Fibroblast of upper back skin (primary cell): ENCODE measurements around the gene LZTFL1.

Experiments used
- DNase-seq: peaks from one replicate; pipeline ENCODE4 v3.0.0-alpha.2; 2013

Gene LZTFL1, protein sequence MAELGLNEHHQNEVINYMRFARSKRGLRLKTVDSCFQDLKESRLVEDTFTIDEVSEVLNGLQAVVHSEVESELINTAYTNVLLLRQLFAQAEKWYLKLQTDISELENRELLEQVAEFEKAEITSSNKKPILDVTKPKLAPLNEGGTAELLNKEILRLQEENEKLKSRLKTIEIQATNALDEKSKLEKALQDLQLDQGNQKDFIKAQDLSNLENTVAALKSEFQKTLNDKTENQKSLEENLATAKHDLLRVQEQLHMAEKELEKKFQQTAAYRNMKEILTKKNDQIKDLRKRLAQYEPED

GRCh38 chr3:45841757-45842491 is at the start of gene LZTFL1:
Gene LZTFL1 (minus strand): TSS chr3:45842119. CDS start chr3:45841991, 128 bp downstream.
- DNase-seq, result peak; percentile 97

- DNase-seq, result no peak
Observed at GRCh38 chr3:45890405-45890804, 48.5 kb upstream of the LZTFL1 start.

GRCh38 chr3:45889337-45889736 is 47.4 kb upstream of the LZTFL1 start:
- DNase-seq, result no peak

DNA sequence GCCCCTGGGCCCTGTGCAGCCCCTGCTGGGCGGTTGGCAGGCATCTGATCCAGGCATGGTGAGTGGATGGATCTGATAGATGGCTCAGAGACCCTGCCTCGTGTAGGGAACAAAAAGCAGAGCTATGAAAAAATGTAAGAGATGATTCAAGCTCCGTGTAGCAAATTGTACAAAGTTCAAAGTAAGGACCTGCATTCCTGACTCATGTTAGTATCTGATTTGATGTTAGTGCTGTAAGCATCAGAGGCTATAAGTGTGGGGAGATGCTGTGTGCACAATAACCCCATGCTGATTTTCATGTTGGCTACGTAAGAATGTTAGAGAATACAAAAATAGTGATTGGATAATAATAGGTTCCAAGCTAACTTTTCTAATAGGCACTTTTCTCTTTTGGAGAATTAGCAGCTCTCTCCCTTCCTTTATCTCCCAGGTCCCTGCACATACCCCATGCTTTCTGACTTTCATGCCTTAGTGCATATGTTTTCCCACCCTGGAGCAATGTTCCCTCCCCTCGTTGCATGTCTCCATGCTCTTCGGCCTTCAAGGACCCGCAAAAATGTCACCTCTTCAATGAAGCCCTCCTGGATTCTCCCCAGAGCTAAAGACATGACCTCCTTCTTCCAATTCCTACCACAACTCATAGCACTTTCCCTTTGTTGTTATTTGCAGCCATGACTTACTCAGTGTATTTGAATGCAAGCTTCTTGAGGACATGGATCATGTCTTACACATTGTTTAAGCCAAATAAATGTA is 46.0 kb upstream of the LZTFL1 start:
- DNase-seq, result no peak

GRCh38 chr3:45887285-45887684 is 45.4 kb upstream of the LZTFL1 start:
- DNase-seq, result no peak

DNA sequence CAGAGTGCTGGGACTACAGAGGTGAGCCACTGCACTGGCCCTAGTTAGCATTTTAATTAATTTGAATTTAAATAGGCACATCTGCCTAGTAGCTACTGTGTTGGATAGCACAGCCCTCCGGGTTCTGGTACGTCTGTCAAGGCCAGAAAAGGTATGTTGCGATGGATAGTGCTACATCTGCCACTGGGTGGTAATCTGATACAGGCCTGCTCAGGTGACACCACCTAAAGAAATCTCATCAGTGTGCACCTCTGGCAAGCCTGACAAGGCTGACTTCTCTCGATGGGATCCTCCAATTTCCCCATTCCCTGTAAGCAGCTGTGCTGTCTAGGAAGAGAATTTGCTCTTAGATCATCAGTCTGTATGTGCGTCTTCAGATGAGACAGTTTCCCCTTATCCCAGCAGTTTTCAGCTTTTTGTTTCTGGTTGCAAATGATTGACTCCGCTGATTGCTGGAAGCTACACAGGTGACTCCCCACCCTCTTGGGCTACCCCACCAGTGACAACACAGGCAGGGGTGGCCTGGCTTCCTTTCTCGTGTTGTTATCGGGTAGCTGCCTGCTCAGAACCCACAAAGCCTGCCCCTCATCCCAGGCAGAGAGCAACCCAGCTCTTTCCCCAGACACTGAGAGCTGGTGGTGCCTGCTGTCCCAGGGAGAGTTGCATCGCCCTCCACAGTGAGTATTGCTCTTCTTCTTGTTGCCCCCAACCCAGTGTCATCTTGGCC is 44.2 kb upstream of the LZTFL1 start, which contains the start of gene CCR9:
TSS of gene CCR9 (plus strand) at position 565 of the 727 bp plus-strand sequence. CDS start 8,391 bp downstream, outside the sequence.
- no peak for DNase-seq

DNA sequence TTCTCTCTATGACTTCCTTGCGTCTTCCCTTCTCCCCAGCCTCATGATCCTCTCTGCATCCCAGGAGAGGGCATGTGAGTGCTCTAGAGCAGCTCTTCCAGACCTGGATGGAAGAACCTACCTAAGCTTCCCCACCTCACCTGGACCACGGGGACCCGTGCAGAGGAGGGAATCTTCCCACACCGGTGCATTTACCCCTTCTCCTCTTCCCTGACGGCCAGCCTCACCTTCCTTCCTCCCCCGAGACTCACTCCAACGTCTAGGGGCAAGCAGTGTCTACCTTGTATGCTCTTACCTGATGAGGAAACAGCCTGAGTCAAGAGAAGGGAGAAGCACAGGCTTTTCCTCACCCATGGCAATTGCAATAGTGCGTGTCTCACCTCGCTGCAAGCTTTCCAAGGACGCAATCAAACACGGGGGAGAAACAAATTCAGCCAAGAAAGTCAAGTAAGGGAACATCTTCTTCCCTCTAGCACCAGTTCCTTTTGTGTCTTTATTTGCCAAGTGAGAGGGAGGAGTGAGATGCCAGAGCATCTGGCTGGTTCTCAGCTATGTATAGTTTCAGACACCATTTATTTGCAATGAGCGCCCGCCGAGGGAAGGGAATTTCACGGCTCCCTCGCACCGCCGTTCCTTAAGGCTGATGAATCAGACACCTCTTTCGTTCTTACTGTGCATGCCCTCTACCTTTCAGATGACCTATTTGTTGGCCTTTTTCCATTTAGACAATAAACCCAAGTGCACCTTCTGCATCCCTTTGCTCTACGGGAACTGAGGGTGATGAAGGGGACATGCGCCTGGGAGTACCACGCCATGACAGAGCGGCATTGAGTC is 42.7 kb upstream of the LZTFL1 start:
- no peak for DNase-seq

DNA sequence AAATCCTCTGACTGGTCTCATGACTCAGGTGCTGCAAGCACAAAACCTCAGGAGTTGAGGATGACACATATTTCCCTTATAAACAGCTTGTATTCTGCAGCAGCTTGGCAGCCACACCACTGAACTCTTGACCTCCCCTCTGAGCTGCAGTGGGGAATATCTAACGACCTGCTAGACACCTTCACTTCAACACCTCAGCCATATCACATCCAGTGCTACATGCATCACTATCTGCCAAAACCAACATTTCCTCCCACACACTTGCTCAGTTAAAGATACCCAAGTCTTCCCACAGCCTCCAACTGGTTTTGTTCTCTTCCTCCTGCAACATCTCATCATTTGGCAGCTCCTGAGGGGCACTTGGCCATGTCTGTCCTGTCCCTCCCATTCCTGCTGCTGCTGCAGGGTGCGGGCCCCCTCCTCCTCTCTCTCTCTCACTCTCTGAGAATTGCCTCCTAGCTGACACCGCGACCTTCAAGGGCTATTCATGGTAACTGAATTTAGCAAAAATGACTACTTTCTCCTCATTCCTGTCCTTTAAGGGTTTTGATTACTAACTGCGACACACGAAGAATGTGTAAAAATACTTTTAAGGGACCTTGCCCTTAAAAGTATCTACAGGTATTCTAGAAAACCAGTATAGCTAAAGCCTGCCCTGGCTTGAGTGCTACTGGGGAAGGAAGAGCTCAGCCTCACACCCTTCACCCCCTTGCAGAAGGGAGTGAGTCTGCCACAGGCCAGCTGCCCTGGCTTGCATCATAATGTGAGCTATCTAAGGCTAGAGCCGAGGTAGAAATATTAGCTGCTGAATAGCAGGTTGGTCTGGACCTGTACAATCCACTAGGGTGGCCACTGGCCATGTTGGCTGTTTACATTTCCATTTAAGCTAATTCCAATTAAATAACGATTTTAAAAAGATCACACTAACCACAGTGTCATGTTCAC is 39.4 kb upstream of the LZTFL1 start:
- peak; percentile 3 for DNase-seq

- no peak for DNase-seq
Observed at GRCh38 chr3:45880725-45881077, 38.8 kb upstream of the LZTFL1 start.

GRCh38 chr3:45878124-45878523 is 36.2 kb upstream of the LZTFL1 start:
- no peak for DNase-seq

GRCh38 chr3:45874677-45875346 is 32.9 kb upstream of the LZTFL1 start:
- DNase-seq, result no peak

GRCh38 chr3:45873638-45874037 is 31.7 kb upstream of the LZTFL1 start:
- no peak for DNase-seq

- no peak for DNase-seq
Observed at GRCh38 chr3:45873036-45873435, 31.1 kb upstream of the LZTFL1 start.

GRCh38 chr3:45872569-45872968 is 30.6 kb upstream of the LZTFL1 start:
- no peak for DNase-seq

- DNase-seq, result no peak
Observed at GRCh38 chr3:45871780-45872179, 29.9 kb upstream of the LZTFL1 start.

DNA sequence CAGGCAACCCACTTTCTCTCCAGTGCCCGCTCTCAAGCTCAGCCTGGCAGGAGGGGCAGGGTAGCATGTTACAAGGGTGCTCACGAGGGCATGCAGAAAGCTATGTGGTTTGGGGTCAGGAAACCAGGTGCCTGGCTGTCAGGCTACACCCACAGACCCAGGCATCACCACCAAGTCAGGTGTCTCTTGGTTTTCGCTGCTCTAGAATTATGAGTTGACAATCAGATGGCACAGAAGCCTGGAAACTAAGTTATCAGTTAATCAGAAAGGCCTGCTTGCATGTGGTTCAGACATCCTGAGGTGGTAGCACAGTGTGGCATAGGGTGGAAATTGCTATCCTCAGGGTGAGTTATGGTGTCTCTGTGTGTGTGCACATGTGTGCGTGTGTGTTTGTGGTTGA is 28.2 kb upstream of the LZTFL1 start:
- no peak for DNase-seq

- DNase-seq, result no peak
Observed at GRCh38 chr3:45869638-45870037, 27.7 kb upstream of the LZTFL1 start.

DNA sequence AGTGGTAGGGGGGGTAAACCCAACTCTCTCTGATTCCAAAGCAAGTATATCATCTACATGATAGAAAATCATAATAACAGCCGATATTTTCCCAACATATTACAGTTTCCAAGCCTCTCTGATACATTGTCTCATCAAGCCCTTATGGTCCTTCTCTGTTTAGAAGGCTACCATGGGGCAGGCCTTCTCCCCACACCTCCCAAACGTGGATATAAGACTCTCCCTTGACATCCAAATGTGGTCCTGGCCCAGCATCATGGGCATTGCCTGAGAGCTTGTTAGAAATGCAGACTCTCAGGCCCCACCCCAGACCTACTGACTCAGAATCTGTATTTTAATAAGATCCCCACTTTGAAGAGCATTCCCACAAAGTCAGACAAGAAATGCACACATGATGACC is 26.7 kb upstream of the LZTFL1 start:
- DNase-seq, result no peak

DNA sequence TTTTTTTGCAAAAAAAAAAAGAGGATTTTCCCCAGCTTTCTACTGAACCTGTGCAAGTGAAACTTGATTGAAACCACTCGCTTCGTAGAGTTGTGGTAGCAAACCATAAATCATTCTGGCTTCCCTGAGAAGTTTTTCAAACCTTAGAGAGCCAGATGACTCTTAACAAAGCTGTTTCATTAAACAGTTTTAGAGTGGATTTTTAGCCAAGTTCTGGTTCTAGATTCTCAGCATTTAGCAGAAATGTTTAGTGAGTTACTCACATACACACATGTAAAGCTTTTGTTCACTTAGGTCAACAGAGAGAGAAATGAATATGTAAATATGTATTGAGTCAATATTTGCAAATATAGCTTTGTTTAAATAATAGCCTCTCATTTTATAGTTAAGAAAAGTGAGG is 26.3 kb upstream of the LZTFL1 start:
- no peak for DNase-seq

- DNase-seq, result no peak
Observed at GRCh38 chr3:45865563-45865962, 23.6 kb upstream of the LZTFL1 start.
